K562 (cell line): Measurements from ENCODE around the gene KCNH8. TPM values are rescaled to one million over a fixed set of nuclear protein-coding genes. Genes with fewer than 3 reads are reported as not detected.

Source experiments
- ATAC-seq: fragments of 200-7000 bp; cut with Tn5 transposase; 3 replicates; pipeline ENCODE4 v1.9.1; 2020; ENCODE audit warnings: moderate library complexity
- BruUV-seq: library from RNA; stranded (reverse); fragments of 400-500 nt; replicated peaks from 2 replicates; lab custom pipeline; 2021; lab: Mats Ljungman, UMichigan
- CTCF ChIA-PET: fragments of 300-600 bp; formaldehyde crosslinking; extraction: SDS; loops from one replicate; lab custom pipeline; 2021; ENCODE audit warnings: low intra/inter-chr PET ratio; lab: Yijun Ruan, JAX
- POLR2A ChIA-PET: fragments of 300-600, 350-650 bp; sonication (Branson Sonifier 250); formaldehyde crosslinking; extraction: SDS; loops from one replicate; lab custom pipeline; 2021; ENCODE audit warnings: antibody characterized with exemption, inconsistent platforms; lab: Yijun Ruan, JAX
- DNase-seq, 4 experiments: peaks; one replicate each; pipeline versions ENCODE4 v3.0.0 to v3.0.0-alpha.2; 2011 to 2018; ENCODE audit warnings: low spot score in 3 of 4, mixed read lengths in 3 of 4; ENCODE audit errors: extremely low read depth in 1 of 4
- FAIRE-seq: peaks from 2 replicates; lab custom pipeline; 2011; peaks lifted over from hg19 to GRCh38; lab: Jason Lieb, UNC
- H2AFZ ChIP-seq: 2 replicates; pipeline ENCODE4 v1.6.0; 2011; ENCODE audit warnings: low read depth, low read length, control low read depth, inconsistent platforms
- H3K27ac ChIP-seq: fragments of 200-600 bp; 3 replicates; pipeline ENCODE4 v1.8.0; 2011; ENCODE audit warnings: low read depth, mild to moderate bottlenecking, control low read depth, inconsistent platforms, low read length, moderate library complexity, mixed read lengths; ENCODE audit errors: extremely low read depth
- H3K27me3 ChIP-seq, 2 experiments: fragments of 300-600 bp in 1 of 2; 2 replicates in 1 of 2; 3 replicates in 1 of 2; pipeline versions ENCODE4 v1.6.0 to v1.8.0; 2011; ENCODE audit warnings: inconsistent platforms in 2 of 2, low read length in 2 of 2, mild to moderate bottlenecking in 1 of 2, mixed read lengths in 1 of 2, moderate library complexity in 1 of 2; ENCODE audit not compliant: control insufficient read depth in 2 of 2, insufficient read depth in 2 of 2
- H3K36me3 ChIP-seq: fragments of 300-600 bp; 3 replicates; pipeline ENCODE4 v1.8.0; 2011; ENCODE audit warnings: mild to moderate bottlenecking, low read length, inconsistent platforms; ENCODE audit not compliant: control insufficient read depth, insufficient read depth
- H3K4me1 ChIP-seq, 2 experiments: fragments of 200-600 bp in 1 of 2; replicated peaks in 1 of 2; 2 replicates in 1 of 2; 3 replicates in 1 of 2; pipeline versions ENCODE4 v1.5.1 to v1.8.0; 2011; ENCODE audit warnings: inconsistent platforms in 2 of 2, low read length in 2 of 2, mild to moderate bottlenecking in 1 of 2, mixed read lengths in 1 of 2, moderate library complexity in 1 of 2; ENCODE audit not compliant: control insufficient read depth in 2 of 2, insufficient read depth in 2 of 2
- H3K4me2 ChIP-seq: 2 replicates; pipeline ENCODE4 v1.6.1; 2011; ENCODE audit warnings: low read length, control low read depth, inconsistent platforms, mixed read lengths; ENCODE audit not compliant: insufficient read depth
- H3K4me3 ChIP-seq: fragments of 200-600 bp; sonication (generic), shearing (Covaris generic); 2 replicates; pipeline ENCODE4 v1.5.1; 2016; ENCODE audit warnings: control low read depth, inconsistent platforms
- H3K79me2 ChIP-seq: fragments of 200-600 bp; 3 replicates; pipeline ENCODE4 v1.8.0; 2011; ENCODE audit warnings: low read length, inconsistent platforms; ENCODE audit not compliant: control insufficient read depth, insufficient read depth
- H3K9ac ChIP-seq, 2 experiments: 2 replicates each; pipeline versions ENCODE4 v1.6.0 to v1.6.1; 2011; ENCODE audit warnings: low read depth in 2 of 2, low read length in 2 of 2, control low read depth in 1 of 2, inconsistent platforms in 1 of 2, mild to moderate bottlenecking in 1 of 2, mixed read lengths in 1 of 2; ENCODE audit not compliant: insufficient read depth in 1 of 2
- H3K9me1 ChIP-seq: one replicate; pipeline ENCODE4 v1.6.0; 2011; ENCODE audit warnings: inconsistent platforms, mild to moderate bottlenecking, low read length, moderate library complexity; ENCODE audit not compliant: control insufficient read depth, insufficient read depth
- H3K9me3 ChIP-seq: replicated peaks from 2 replicates; pipeline ENCODE4 v1.5.1; 2011; ENCODE audit warnings: low read depth, low read length, inconsistent platforms; ENCODE audit not compliant: control insufficient read depth, insufficient read depth
- H4K20me1 ChIP-seq: replicated peaks from 2 replicates; pipeline ENCODE4 v1.6.1; 2011; ENCODE audit warnings: low read length, inconsistent platforms, mixed read lengths; ENCODE audit not compliant: control insufficient read depth, insufficient read depth
- ELF4 ChIP-seq: fragments of 450-650 bp; formaldehyde crosslinking; IDR thresholded peaks from 2 replicates; pipeline ENCODE4 v1.4.0; 2022; ENCODE audit warnings: missing genetic modification characterization
- GATAD2A ChIP-seq: fragments of 450-650 bp; IDR thresholded peaks from 2 replicates; pipeline ENCODE4 v1.6.1; 2017
- HMGN3 ChIP-seq: IDR thresholded peaks from 2 replicates; pipeline ENCODE4 v1.6.1; 2011; ENCODE audit warnings: borderline replicate concordance, low read depth, mild to moderate bottlenecking, mixed read lengths, low read length; ENCODE audit not compliant: insufficient read length; ENCODE audit errors: extremely low read depth
- NCOA2 ChIP-seq, 2 experiments: fragments of 450-650 bp; IDR thresholded peaks; 2 replicates each; pipeline ENCODE4 v1.6.1; 2018; ENCODE audit warnings: mild to moderate bottlenecking in 2 of 2, moderate library complexity in 1 of 2; ENCODE audit not compliant: partially characterized antibody in 2 of 2
- NFRKB ChIP-seq: fragments of 450-650 bp; IDR thresholded peaks from 2 replicates; pipeline ENCODE4 v1.6.1; 2016; ENCODE audit warnings: low read depth
- PKNOX1 ChIP-seq: fragments of 450-650 bp; IDR thresholded peaks from 2 replicates; pipeline ENCODE4 v1.6.1; 2016
- RBM17 ChIP-seq: fragments of 200-400 bp; formaldehyde crosslinking; IDR thresholded peaks from 2 replicates; pipeline ENCODE4 v1.6.1; 2017; ENCODE audit warnings: low read depth, mild to moderate bottlenecking, low read length, borderline replicate concordance
- RFX7 ChIP-seq: fragments of 250-450 bp; sonication (Bioruptor Pico); IDR thresholded peaks from 2 replicates; pipeline ENCODE4 v1.5.1; 2021; ENCODE audit warnings: mild to moderate bottlenecking
- SRSF9 ChIP-seq: fragments of 200-400 bp; formaldehyde crosslinking; IDR thresholded peaks from 2 replicates; pipeline ENCODE4 v1.6.1; 2017; ENCODE audit warnings: low read depth, low read length, borderline replicate concordance
- TAF1 ChIP-seq: IDR thresholded peaks from 2 replicates; pipeline ENCODE4 v1.6.1; 2011; ENCODE audit warnings: mild to moderate bottlenecking, low read length, moderate library complexity; ENCODE audit not compliant: insufficient read depth, control insufficient read depth, severe bottlenecking; ENCODE audit errors: extremely low read depth
- ZBTB8A ChIP-seq: fragments of 450-650 bp; IDR thresholded peaks from 2 replicates; pipeline ENCODE4 v1.6.1; 2018; ENCODE audit warnings: mild to moderate bottlenecking, moderate library complexity; ENCODE audit not compliant: partially characterized antibody
- WGBS: fragments of 100-300 bp; shearing (Covaris generic); methylation state at CpG from one replicate; pipeline ENCODE4 v1.1.6; 2016; ENCODE audit warnings: low coverage, mixed read lengths; ENCODE audit not compliant: insufficient coverage; ENCODE audit errors: missing lambda C conversion rate; 5-methylcytosine and 5-hydroxymethylcytosine counted together
- in situ Hi-C: fragments of 300-500 bp; cut with MboI; formaldehyde crosslinking; loops from 4 replicates; pipeline ENCODE4 v1.15.0; 2018; ENCODE audit warnings: inconsistent platforms, mixed read lengths
- intact Hi-C: fragments of 100-400 bp; cut with micrococcal nuclease; formaldehyde crosslinking; loops from 2 replicates; pipeline ENCODE4 v1.14.2; 2022
- polyA plus RNA-seq, 8 experiments: library from polyadenylated mRNA; depleted of rRNA in 4 of 8; stranded (reverse) in 5 of 8; unstranded in 3 of 8; fragments of >200 nt; fragmentation: Nextera tagmentation in 2 of 8; fragmentation: Illumina TruSeq in 1 of 8; extraction: Ambion mirVana in 2 of 8; extraction: Trizol in 1 of 8; gene quantifications; 2 replicates each; pipeline versions ENCODE4 v1.2.1 to v1.2.3, GENCODE V29; 2011 to 2014; ENCODE audit warnings: inconsistent platforms in 1 of 8, missing spikeins in 1 of 8
- total RNA-seq, 7 experiments: library from RNA; depleted of rRNA in 6 of 7; stranded (reverse); fragments of >200 nt in 6 of 7; fragmentation: Illumina TruSeq in 2 of 7; extraction: Trizol in 2 of 7; gene quantifications; 2 replicates each; pipeline versions ENCODE4 v1.2.1 to v1.2.3, GENCODE V29; 2011 to 2021; ENCODE audit warnings: low replicate concordance in 1 of 7

KCNH8 gene
- total and polyA plus RNA-seq, 9 of the 15 experiments (the other 6 are each of a cell fraction or from before 2014, with no cell fraction given), result 0.02 to 0.08 (median 0.04) TPM; not detected in 6

GRCh38 chr3:19263606-19264005, 115.3 kb downstream of the KCNH8 start:
- ATAC-seq (no peak), FAIRE-seq (no peak), DNase-seq (no peak)
- CTCF ChIA-PET, result no interaction called here
- H3K4me2 ChIP-seq, result no peak overlapping the region
- no peaks in the 10 kb centered on the region for H3K9me1 ChIP-seq
- TF ChIP-seq HMGN3 (no peak), ELF4 (CRISPR knock-in tag) (no peak), SRSF9 (no peak), RFX7 (no peak), ZBTB8A (no peak), GATAD2A (no peak), NCOA2 (IDR thresholded peaks at IDR 0.05; ENCODE audit: partially characterized antibody in 2 of 2) (no peak), PKNOX1 (no peak), RBM17 (no peak), NFRKB (no peak), TAF1 (no peak)
- H2AFZ ChIP-seq, result no peak overlapping the region
- WGBS, result 0% methylated on average over 3 of the region's 3 CpGs
- H3K79me2 ChIP-seq, result no peaks in the 10 kb centered on the region
- no peaks in the 10 kb centered on the region for H4K20me1 ChIP-seq
- POLR2A ChIA-PET, result no interaction called here
- no peaks in the 10 kb centered on the region for H3K36me3 ChIP-seq
- in situ Hi-C loops, result no loop called here
- H3K9me3 ChIP-seq, result peaks cover 3% of the 10 kb centered on the region
- BruUV-seq, result no TSS peak
- no peak overlapping the region for H3K27ac ChIP-seq
- no peaks in the 10 kb centered on the region for H3K4me1 ChIP-seq
- no peak overlapping the region for H3K9ac ChIP-seq
- intact Hi-C loops, result no loop called here
- H3K27me3 ChIP-seq, result no peaks in the 10 kb centered on the region
- no peak overlapping the region for H3K4me3 ChIP-seq
